ENCODE data around the gene ADARB2.

DNA sequence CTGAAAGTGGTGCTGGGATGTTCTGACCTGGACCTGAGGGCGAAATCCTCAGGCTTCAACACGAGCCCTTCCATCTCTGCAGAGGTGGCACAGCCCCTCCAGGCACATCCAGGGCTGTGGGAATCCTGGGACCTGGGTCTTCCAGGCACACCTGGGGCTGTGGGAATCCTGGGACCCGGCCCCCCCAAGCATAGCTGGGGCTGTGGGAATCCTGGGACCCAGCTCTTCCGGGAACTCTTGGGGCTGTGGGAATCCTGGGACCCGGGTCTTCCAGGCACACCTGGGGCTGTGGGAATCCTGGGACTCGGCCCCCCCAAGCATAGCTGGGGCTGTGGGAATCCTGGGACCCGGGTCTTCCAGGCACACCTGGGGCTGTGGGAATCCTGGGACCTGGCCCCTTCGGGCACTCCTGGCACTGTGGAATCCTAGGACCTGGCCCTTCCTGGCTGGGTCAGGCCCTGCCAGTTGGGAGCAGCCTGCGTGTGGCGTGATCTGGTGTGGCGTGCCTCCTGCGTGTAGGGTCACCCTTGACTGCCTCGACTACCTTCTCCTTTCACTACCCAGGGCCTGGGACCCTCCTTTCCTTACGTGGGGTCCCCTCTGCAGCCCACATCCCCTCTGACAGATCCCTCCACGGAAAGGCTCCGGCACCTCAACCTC lies 557.1 kb downstream of the ADARB2 start:
- TF ChIP-seq, protein P1, sequence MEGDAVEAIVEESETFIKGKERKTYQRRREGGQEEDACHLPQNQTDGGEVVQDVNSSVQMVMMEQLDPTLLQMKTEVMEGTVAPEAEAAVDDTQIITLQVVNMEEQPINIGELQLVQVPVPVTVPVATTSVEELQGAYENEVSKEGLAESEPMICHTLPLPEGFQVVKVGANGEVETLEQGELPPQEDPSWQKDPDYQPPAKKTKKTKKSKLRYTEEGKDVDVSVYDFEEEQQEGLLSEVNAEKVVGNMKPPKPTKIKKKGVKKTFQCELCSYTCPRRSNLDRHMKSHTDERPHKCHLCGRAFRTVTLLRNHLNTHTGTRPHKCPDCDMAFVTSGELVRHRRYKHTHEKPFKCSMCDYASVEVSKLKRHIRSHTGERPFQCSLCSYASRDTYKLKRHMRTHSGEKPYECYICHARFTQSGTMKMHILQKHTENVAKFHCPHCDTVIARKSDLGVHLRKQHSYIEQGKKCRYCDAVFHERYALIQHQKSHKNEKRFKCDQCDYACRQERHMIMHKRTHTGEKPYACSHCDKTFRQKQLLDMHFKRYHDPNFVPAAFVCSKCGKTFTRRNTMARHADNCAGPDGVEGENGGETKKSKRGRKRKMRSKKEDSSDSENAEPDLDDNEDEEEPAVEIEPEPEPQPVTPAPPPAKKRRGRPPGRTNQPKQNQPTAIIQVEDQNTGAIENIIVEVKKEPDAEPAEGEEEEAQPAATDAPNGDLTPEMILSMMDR (IDR thresholded peaks at IDR 0.05; ENCODE audit: low read depth, low read length, missing input control) = no peak
- TF ChIP-seq, protein P2, sequence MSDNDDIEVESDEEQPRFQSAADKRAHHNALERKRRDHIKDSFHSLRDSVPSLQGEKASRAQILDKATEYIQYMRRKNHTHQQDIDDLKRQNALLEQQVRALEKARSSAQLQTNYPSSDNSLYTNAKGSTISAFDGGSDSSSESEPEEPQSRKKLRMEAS (IDR thresholded peaks at IDR 0.05) = no peak
- TF ChIP-seq GABPA (IDR thresholded peaks at IDR 0.05 in 1 of 2, conservative IDR thresholded peaks at IDR 0.05 in 1 of 2) = no peak
- TF ChIP-seq FOXA2 (IDR thresholded peaks at IDR 0.05) = no peak
- TF ChIP-seq, protein P3, sequence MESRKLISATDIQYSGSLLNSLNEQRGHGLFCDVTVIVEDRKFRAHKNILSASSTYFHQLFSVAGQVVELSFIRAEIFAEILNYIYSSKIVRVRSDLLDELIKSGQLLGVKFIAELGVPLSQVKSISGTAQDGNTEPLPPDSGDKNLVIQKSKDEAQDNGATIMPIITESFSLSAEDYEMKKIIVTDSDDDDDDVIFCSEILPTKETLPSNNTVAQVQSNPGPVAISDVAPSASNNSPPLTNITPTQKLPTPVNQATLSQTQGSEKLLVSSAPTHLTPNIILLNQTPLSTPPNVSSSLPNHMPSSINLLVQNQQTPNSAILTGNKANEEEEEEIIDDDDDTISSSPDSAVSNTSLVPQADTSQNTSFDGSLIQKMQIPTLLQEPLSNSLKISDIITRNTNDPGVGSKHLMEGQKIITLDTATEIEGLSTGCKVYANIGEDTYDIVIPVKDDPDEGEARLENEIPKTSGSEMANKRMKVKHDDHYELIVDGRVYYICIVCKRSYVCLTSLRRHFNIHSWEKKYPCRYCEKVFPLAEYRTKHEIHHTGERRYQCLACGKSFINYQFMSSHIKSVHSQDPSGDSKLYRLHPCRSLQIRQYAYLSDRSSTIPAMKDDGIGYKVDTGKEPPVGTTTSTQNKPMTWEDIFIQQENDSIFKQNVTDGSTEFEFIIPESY (IDR thresholded peaks at IDR 0.05) = no peak
- TF ChIP-seq SP1 (IDR thresholded peaks at IDR 0.05) = no peak
- TF ChIP-seq, protein P4, sequence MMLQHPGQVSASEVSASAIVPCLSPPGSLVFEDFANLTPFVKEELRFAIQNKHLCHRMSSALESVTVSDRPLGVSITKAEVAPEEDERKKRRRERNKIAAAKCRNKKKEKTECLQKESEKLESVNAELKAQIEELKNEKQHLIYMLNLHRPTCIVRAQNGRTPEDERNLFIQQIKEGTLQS (IDR thresholded peaks at IDR 0.05) = no peak
- TF ChIP-seq TAF1 (conservative IDR thresholded peaks at IDR 0.05) = no peak
- TF ChIP-seq RAD21 (IDR thresholded peaks at IDR 0.05) = no peak
